ENCODE results near the gene NAIF1. TPM values are rescaled to one million over a fixed set of nuclear protein-coding genes. Genes with fewer than 3 reads are reported as not detected.

NAIF1 gene
- polyA plus RNA-seq, 1 donor from 2014 or later, result 9.9 TPM

GRCh38 chr9:128107468-128108268, 40.5 kb upstream of the NAIF1 start:
- Histone ChIP-seq H3K4me2 (ENCODE audit: low read length) (no peak overlapping the region), H3K4me3 (ENCODE audit: low read length) (no peak overlapping the region), H3K79me2 (replicated peaks; ENCODE audit: insufficient read depth, low read length) (no peaks in the 10 kb centered on the region), H4K20me1 (ENCODE audit: insufficient read depth) (no peaks in the 10 kb centered on the region), H2AFZ (ENCODE audit: low read depth, low read length) (no peak overlapping the region), H3K27me3 (ENCODE audit: insufficient read depth, low read depth, low read length) (no peaks in the 10 kb centered on the region), H3K9me3 (ENCODE audit: low read length) (no peaks in the 10 kb centered on the region), H3K9ac (ENCODE audit: low read length) (no peak overlapping the region), H3K9me2 (ENCODE audit: insufficient read depth, low read length) (no peaks in the 10 kb centered on the region), H3F3A (ENCODE audit: insufficient read depth, low read length, poor library complexity, severe bottlenecking) (no peaks in the 10 kb centered on the region), H3K27ac (ENCODE audit: low read length) (no peak overlapping the region), H3K36me3 (ENCODE audit: insufficient read depth, low read length) (no peaks in the 10 kb centered on the region)
- TF ChIP-seq TAF1 (IDR thresholded peaks at IDR 0.05; ENCODE audit: low read depth) (no peak), EZH2 (IDR thresholded peaks at IDR 0.05; ENCODE audit: borderline replicate concordance, insufficient read depth, low read length, poor library complexity, severe bottlenecking) (no peak), POLR2AphosphoS5 (IDR thresholded peaks at IDR 0.05) (no peak), SMC3 (conservative IDR thresholded peaks at IDR 0.05; ENCODE audit: poor library complexity) (no peak), MXI1 (conservative IDR thresholded peaks at IDR 0.05; ENCODE audit: poor library complexity, severe bottlenecking) (no peak), REST (IDR thresholded peaks at IDR 0.05; ENCODE audit: borderline replicate concordance) (no peak), RAD21 (conservative IDR thresholded peaks at IDR 0.05) (no peak), EP300 (conservative IDR thresholded peaks at IDR 0.05; ENCODE audit: poor library complexity, severe bottlenecking) (no peak)
- TF ChIP-seq, protein P1, sequence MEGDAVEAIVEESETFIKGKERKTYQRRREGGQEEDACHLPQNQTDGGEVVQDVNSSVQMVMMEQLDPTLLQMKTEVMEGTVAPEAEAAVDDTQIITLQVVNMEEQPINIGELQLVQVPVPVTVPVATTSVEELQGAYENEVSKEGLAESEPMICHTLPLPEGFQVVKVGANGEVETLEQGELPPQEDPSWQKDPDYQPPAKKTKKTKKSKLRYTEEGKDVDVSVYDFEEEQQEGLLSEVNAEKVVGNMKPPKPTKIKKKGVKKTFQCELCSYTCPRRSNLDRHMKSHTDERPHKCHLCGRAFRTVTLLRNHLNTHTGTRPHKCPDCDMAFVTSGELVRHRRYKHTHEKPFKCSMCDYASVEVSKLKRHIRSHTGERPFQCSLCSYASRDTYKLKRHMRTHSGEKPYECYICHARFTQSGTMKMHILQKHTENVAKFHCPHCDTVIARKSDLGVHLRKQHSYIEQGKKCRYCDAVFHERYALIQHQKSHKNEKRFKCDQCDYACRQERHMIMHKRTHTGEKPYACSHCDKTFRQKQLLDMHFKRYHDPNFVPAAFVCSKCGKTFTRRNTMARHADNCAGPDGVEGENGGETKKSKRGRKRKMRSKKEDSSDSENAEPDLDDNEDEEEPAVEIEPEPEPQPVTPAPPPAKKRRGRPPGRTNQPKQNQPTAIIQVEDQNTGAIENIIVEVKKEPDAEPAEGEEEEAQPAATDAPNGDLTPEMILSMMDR (IDR thresholded peaks at IDR 0.05; ENCODE audit: poor library complexity, severe bottlenecking), result no peak

- Histone ChIP-seq H3K9me3 (ENCODE audit: low read length) (no peaks in the 10 kb centered on the region), H3F3A (ENCODE audit: insufficient read depth, low read length, poor library complexity, severe bottlenecking) (no peaks in the 10 kb centered on the region), H3K9me2 (ENCODE audit: insufficient read depth, low read length) (no peaks in the 10 kb centered on the region), H4K20me1 (ENCODE audit: insufficient read depth) (no peaks in the 10 kb centered on the region), H3K36me3 (ENCODE audit: insufficient read depth, low read length) (no peaks in the 10 kb centered on the region), H3K9ac (ENCODE audit: low read length) (no peak overlapping the region), H3K4me3 (ENCODE audit: low read length) (no peak overlapping the region), H2AFZ (ENCODE audit: low read depth, low read length) (no peak overlapping the region), H3K79me2 (replicated peaks; ENCODE audit: insufficient read depth, low read length) (no peaks in the 10 kb centered on the region), H3K4me2 (ENCODE audit: low read length) (no peak overlapping the region), H3K27me3 (ENCODE audit: insufficient read depth, low read depth, low read length) (no peaks in the 10 kb centered on the region), H3K27ac (ENCODE audit: low read length) (no peak overlapping the region)
- no peak for TF ChIP-seq POLR2AphosphoS5 (IDR thresholded peaks at IDR 0.05)
- no peak for TF ChIP-seq MXI1 (conservative IDR thresholded peaks at IDR 0.05; ENCODE audit: poor library complexity, severe bottlenecking)
- TF ChIP-seq, protein P1 (IDR thresholded peaks at IDR 0.05; ENCODE audit: poor library complexity, severe bottlenecking), result no peak
- TF ChIP-seq TAF1 (IDR thresholded peaks at IDR 0.05; ENCODE audit: low read depth), result no peak
- no peak for TF ChIP-seq EZH2 (IDR thresholded peaks at IDR 0.05; ENCODE audit: borderline replicate concordance, insufficient read depth, low read length, poor library complexity, severe bottlenecking)
- TF ChIP-seq SMC3 (conservative IDR thresholded peaks at IDR 0.05; ENCODE audit: poor library complexity), result no peak
- no peak for TF ChIP-seq REST (IDR thresholded peaks at IDR 0.05; ENCODE audit: borderline replicate concordance)
- no peak for TF ChIP-seq RAD21 (conservative IDR thresholded peaks at IDR 0.05)
- TF ChIP-seq EP300 (conservative IDR thresholded peaks at IDR 0.05; ENCODE audit: poor library complexity, severe bottlenecking), result no peak
Observed at GRCh38 chr9:128106940-128107467, 39.9 kb upstream of the NAIF1 start.
